ENCODE results near the gene SKIDA1.
A peak's percentile ranks its signal among the peaks of the same experiment; 100 is the strongest.
"Not testable (repeated sequence)": the region's sequence is repeated elsewhere in the genome, so short reads cannot be mapped to it uniquely, and the experiment has no call there.

Gene SKIDA1

DNA sequence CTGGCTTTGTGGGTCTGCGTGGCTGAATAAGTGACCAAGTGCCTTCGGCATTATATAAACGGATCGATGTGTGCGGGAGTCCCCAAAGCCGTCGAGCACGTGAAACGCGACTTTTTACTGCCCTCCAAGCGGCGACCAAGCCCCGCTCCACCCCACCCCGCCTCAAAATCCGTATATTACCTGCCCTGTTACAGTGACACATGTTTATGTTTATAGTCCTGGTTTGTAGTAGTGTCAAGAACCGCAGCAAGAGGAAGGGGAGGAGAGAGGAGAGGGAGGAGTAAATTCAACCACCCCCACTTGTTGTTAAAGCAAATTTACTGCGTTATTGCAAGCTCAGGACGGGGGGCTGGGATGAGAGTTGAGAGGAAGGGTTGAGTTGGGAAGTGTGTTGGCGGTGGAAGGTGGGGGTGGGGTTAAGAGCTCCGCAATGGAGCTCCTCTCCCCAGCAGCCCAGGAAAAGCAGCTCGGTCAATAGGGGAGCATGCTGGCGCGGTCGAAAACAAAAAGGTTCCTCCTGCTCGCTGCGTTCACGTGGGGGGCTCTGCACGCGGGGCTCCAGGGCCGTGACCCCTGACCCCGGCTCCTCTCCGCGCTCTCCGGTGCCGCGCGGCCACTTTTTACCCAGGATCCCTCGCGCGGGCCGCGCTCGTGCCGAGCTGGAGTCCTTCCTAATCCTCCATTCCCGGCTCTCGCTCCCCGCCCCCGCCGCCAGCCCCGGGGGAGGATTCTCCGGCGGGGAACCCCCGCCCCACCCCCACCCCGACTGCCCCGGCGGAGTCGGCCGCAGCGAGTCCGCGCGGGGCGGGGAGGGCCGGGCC, at the start of gene SKIDA1:
SKIDA1 (minus strand) TSS at position 316 of the 821 bp plus-strand sequence. CDS start 7,860 bp downstream, outside the sequence.
- peak; percentile 96 for DNase-seq

DNA sequence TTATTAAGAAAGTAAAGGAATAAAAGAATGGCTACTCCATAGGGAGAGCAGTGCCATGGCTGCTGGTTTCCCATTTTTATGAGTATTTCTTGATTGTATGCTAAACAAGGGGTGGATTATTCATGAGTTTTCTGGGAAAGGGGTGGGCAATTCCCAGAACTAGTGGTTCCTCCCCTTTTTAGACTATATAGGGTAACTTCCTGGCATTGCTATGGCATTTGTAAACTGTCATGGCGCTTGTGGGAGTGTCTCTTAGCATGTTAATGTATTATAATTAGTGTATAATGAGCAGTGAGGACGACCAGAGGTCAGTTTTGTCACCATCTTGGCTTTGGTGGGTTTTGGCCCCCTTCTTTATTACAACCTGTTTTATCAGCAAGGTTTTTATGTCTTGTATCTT, 49.0 kb upstream of the SKIDA1 start:
- peak; percentile 38 for DNase-seq

DNA sequence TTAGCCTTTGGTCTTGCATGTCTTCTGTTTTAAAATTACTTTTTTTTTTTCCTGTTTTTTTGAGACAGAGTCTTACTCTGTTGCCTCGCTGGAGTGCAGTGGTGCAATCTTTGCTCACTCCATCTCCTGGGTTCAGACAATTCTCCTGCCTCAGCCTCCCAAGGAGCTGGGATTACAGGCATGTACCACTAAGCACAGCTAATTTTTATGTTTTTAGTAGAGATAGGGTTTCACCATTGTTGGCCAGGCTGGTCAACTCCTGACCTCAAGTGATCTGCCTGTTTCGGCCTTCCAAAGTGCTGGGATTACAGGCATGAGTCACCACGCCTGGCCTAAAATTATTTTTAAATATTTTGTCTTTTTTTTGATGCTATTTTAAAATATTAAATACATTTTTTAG, 47.1 kb upstream of the SKIDA1 start:
- DNase-seq, result no peak

DNA sequence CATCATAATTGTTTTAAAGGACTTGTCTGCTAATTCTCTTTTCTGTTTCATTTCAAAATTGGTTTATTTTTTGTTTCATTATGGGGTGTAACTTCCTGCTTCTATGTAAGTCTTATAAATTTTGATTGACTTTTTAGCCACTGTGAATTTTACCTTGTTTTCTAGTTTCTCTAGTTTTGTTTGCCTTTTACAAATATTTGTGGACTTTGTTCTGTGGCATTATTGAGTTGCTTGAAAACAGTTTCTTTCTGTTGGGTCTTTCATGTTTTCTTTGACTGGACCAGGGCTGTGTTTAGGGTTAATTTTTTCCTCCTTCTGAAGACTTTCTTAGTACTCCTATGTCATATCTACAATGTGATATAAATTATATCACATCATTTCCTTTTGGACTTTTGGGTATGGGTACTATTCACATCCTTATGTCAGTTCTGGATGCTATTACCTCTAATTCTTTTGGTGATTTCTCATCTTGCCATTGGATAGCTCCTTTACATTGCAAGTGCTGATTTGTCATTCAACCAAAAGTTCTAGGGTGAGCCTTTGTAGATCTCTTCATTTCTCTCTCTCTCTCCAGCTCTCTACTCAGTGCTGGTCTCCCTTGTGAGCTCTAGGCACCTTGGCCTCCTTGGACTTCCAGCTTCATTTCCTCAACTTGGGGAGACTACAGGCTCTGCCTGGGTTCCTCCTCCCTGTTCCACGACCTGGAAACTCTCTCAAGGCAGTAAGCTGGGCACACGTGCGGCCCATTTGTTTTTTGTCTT, 45.5 kb upstream of the SKIDA1 start:
- DNase-seq, result no peak

DNA sequence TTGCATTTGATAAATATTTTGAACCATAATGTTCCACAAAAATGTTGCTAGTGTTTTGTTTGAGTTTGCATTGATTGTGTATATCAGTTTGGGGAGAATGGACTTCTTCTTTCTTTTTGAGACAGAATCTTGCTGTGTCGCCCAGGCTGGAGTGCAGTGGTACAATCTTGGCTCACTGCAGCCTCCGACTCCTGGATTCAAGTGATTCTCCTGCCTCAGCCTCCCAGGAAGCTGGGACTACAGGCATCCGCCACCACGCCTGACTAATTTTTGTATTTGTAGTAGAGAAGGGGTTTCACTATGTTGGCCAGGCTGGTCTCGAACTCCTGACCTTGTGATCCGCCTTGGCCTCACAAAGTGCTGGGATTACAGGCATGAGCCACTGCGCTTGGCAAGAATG, 33.5 kb upstream of the SKIDA1 start:
- DNase-seq, result not testable (repeated sequence)

DNA sequence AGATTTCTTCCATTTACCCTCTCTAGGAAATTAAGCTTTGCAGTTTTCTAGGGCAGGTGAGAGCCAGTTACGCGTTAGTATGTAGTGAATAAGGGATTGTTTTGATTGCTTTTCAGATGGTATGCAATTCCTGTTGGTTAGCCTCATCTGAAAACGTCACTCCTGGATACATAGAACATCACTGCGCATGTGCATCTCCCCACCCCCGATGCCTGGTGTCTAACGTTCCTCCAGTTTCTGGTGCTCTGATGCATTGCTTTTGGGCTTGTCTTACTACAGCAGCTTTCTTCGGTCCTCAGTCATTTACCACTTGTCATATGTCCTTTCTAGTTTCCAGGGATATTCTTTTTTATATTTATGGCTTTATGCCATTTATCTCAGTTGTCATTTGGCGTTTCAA, 31.0 kb upstream of the SKIDA1 start:
- DNase-seq, result no peak

DNA sequence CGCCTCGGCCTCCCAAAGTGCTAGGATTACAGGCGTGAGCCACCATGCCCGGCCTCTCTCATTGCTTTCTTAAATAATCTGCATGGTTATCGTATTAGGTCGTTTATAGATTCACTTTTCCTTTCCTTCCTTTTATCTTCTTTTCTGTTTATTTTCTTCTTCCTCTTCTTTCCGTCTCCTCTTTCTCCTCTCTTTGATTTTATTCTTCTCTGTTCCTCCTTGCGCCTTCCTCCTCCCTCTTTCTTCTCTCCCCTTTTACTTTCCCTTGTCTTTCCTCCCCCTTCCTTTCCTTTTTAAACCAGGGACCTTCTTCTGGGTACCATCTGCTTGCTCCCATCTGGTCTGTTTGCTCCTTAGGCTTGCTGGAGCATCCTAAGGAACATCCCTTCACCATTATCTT, 27.2 kb upstream of the SKIDA1 start:
- DNase-seq, result no peak

DNA sequence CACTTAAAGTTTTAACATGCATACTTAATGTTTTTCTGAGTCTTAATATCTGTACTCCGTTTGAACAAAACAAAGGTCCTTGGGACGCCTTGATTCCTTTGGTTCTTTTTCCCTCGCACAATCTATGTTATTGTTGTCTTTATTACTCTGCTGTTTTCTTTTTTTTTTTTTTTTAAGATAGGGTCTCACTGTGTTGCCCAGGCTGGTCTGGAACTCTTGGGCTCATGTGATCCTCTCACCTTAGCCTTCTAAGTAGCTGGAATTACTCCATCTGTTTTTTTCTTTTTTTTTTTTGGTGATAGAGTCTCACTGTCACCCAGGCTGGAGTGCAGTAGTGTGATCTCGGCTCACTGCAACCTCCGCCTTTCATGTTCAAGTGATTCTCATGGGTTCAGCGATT, 21.8 kb upstream of the SKIDA1 start:
- DNase-seq, result no peak

DNA sequence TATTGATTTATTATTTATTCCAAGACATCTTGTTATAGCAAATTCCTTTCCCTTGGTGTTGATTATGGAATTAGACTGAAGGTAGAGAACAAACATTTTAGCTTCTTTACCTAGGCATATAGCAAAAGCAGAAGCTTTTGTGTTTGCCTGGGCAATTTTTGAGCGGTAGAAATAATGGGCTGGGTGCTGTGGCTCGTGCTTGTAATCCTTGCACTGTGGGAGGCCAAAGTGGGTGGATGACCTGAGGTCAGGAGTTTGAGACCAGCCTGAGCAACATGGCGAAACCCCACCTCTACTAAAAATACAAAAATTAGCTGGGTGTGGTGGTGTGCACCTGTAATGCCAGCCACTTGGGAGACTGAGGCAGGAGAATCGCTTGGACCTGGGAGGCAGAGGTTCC, 15.2 kb upstream of the SKIDA1 start:
- DNase-seq, result not testable (repeated sequence)

DNA sequence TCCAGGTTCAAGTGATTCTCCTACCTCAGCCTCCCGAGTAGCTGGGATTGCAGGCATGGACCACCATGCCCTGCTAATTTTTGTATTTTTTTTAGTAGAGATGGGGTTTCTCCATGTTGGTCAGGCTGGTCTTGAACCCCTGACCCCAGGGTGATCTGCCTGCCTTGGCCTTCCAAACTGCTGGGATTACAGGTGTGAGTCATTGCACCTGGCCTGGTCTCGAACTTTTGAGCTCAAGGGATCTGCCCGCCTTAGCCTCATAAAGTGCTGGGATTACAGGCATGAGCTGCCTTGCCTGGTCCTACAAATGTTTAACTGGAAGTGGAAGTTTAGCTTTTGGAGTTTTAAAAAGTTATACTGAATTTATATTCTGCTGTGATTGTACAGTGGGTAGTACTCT, 11.4 kb upstream of the SKIDA1 start:
- DNase-seq, result no peak

DNA sequence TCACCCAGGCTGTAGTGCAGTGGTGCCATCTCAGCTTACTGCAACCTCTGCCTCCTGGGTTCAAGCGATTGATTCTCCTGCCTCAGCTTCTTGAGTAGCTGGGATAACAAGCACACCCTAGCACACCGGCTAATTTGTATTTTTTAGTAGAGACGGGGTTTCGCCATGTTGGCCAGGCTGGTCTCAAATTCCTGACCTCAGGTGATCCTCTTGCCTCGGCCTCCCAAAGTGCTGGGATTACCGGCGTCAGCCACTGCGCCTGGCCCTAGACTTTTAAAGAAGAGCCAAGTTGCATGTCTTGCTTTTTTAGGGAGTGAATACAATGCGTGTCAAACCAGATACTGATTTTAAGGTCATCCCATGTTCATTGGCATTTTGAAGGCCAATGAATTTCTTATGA, 10.5 kb upstream of the SKIDA1 start:
- not testable (repeated sequence) for DNase-seq

DNA sequence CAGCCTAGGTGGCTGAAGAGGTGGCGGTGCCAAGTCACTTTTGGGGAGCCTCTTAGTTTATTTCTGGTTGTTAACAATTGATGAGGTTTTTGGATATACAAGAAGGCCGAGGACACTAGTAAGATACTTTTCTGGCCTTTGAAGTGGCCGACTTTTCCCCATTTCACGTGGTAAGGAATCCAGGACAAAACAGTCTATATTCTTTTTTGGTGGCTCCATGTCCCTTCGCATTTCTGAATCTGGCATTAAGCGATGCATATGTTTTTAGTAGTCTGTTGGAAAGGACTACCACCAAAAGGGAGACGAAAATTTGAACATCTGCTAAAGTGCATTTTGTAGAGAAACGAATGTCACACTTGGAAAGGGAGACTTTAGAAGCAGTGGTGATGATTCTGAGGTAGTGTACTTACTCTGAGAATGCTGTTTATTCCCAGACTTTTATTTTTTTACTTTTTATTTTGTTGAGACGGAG, 10.0 kb upstream of the SKIDA1 start:
- no peak for DNase-seq

DNA sequence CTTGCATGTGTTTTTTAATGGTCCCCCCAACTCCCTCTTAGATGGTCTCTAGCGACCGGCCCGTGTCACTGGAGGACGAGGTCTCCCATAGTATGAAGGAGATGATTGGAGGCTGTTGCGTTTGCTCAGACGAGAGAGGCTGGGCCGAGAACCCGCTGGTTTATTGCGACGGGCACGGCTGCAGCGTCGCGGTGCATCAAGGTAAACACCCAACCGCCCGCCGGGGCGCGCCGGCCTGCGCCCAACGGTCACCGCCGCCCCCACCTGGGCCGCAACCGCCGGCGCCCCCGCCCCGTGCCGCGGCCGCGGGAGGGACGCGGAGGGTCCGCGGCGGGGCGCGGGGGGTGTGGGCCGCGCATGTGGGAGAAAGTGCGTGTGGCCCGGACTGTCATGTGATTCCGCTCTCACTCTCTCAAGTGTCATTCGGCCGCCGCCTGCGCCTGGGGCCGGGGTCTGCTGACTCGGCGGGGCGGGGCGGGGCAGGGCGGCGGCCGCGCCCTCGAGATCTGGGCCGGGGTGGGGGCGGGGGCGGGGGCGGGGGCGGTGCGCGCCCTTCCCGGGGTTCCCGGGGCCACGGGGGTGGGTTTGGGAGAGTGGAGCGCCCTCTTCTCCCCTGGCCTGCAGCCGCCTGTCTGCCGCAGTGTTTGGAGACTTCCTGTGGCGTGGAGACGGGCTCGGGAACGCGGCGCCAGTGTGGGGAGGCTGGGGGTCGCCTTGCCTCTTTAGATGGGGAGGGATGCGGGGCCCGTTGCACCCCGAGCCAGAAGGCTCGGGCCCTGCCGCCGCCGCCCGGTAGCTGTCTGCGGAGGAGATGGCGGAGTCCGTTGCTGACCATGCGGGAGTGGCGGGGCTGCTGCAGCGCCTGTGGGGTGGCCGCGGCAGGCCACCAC, 9.4 kb upstream of the SKIDA1 start:
- DNase-seq, result peak; percentile 76

DNA sequence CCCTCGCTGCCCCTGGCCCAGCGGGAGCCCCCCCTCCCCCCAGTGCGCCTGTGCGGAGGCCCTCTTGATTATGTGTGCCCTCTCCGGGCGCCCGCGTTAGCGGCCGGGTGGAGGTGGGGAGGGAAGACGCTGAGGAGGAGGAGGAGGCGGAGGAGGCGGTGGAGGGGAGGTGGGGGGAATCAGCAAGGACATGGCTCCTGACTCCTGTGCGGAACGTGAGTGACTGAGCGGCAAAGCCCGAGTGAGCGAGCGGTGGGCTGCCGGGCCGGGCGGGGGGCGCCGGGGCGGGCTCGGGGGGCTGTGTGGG, 8.8 kb upstream of the SKIDA1 start:
- no peak for DNase-seq

DNA sequence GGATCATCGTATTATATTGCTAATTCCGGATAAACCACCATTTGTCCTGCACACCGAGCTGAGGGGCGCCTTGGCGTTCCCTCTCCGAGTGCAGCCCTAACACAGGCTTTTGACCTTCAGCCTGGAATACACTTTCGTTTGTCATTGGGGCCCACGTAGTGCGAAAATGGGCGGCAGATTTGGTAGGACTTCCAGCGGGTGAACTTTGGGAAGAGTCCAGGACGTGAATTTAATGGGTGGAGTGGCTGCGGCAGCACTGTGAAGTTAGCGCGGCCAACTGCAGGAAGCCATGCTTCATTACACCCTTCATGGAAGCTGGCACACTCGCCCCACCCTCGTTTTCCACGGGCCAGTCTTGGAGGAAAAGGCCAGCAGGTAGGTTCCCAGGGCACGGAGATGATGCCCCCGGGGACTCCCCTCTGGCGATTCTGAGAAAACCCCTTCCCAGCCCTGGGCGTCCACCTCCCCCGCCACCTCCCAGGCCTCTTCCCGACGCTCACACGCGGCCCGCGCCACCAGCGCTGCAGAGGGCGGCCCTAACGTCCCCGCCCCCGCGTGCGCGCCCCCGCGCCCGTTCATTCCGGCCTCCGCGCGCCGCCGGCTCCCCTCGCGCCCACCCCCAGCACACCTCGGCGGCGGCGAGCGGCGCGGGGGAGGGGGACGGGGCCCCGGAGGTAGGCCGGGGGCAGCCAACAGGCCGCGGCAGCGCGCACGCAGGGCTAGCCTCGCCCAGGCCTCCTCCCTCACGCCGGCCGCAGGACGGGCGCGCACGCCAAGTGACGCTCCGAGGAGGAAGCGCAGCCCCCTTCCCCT, 8.2 kb upstream of the SKIDA1 start, which contains the start of gene MLLT10:
MLLT10 (plus strand) TSS at position 766 of the 813 bp plus-strand sequence. CDS start 413 bp downstream, outside the sequence.
- peak; percentile 98 for DNase-seq

DNA sequence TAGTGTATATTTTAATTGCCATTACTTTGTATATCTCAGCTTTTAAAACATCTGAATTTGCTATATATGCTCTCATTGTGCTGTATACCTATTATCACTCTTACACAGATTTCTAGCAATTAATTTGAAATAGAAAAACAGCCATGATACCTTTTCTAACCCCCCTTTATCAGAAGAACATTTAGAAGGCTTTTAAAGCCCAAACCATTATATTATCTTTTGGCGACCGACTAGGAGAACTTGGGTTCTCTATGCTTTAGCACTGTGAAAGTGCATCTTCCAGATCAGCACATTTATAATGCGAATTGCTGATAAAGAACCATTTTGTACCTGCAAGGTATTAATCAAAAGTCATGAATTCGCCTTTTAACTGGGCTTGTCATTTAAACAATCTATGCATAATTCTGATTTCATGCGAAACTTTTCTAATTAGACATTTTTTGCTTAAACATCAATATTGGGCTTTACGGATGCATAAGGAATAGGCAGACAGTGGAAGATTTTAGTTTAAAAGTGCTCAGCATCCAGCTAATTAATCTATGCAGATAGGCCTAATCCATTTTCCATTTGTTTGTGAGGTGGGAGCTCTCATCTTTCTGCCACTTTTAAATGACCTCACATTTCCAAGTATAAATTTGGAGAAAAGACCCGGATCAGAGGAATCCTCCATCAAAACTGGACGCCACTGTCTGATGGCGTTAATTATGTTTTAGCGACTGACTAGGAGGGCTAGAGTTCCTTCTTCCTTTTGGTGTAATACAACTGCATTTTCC, 7.4 kb upstream of the SKIDA1 start:
- DNase-seq, result peak; percentile 59

DNA sequence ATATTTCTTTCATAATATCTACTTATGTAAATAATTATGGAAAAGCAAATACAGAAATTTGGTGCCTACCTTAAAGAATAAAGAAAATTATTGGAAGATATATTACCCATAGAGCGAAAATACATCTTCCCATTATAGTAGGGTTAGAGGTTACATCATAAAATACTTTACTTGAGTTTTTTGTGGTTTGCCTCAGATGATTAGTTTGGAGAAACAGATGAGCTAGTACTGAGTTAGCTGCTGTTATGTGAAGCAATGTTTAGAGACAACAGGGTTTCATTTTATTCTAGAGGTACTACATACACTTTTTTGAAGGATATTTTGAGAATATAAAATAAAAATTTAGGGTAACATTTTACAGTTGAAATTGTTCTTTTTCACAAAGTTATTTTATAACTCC, 5.7 kb upstream of the SKIDA1 start:
- peak; percentile 82 for DNase-seq

DNA sequence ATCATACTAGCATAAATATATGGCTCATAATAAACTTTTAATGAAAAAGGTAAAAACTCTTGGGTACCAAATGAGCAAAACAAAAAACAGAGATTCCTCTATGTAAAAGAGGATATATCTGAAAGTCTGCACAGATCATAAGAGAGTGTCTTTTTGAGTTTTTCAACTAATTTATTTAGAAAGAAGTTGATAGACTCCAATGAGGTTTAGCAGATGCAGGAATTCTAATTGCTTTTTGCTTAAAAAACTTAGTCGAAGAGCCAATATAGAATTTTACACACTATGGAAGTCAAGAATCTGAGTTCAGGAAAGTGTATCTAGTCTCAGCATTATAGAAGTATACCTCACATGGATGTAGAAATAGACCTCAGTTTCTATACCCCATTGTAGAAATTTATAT, 5.2 kb upstream of the SKIDA1 start:
- peak; percentile 53 for DNase-seq

DNA sequence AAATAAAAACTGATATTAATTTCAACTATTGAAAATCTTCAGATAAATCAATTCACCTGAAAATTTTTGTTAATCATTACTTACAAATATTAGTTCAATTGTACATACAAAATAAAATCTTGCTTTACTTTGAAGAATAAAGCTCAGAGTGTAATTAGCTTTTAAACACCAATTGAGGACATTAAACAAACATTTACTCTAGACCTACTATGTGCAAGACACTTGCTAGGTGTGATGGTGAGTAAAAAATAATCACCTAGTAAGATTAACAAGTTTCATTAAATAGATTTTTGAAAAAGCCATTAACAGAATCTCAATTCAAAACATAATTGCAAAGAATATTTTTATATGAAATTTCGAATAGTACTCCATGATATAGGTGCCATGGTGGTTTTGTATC, 4.7 kb upstream of the SKIDA1 start:
- DNase-seq, result no peak

DNA sequence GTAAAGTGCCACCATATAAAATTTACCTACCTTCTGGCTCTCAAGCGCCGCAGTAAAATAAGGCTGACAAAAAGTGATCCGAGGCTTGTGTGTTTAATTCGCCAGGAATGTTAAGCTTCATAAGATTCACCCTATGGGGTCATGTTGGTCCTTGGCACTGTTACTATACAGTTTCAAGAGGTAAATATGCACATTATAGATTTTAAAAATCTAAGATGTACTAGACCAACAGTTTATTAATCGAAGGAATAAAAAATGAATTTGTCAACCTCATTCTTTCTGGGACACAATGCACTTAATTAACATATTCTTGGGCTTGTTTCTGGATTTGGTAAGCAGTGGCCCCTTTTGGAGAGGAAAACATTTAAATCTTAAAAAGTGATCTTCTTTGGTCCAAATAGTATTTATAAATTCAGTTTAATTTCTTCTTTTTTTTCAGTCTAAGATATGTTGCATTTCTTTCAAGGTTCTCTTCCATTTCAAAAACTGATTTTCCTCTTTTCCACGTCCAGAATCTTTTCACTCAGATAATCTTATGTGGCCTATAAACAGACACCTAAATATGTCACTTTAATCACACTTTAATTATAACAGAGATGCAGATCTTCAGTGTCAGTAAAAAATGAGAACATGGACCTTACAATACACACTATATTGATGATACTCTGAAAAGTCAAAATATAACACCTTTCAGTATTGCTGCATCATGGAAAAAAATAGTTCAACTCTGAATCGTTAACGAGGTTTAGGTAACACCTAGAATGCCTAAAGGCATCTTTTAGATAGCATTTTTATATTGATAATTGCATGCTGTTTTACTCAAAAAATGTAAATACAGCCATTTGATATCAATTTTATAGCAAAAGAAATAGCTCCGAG, 3.8 kb upstream of the SKIDA1 start:
- peak; percentile 70 for DNase-seq
